ENCODE results near the gene SMYD3.

DNA sequence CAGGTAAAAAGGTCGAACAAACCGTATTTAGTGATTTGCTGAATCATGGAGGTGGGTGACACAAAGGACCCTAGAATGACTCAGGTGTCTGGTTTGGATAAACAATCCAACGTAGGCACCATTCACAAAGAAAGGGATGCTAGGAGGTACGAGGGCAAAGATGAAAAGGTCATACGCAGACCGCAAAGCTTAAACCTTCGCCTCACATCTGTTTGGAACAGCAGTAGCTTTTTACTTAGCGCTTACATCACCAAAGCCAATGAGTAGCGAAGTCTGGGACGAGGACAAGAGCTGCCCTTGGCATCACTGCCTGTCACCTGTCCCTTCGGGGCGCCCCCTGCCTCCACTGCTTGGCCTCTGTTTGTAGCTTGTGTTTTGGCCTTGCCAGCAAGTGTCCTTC lies 350.2 kb downstream of the SMYD3 start:
- TF ChIP-seq POLR2A (IDR thresholded peaks at IDR 0.05; ENCODE audit: low read length) (no peak), GATA1 (IDR thresholded peaks at IDR 0.05; ENCODE audit: low read depth, low read length) (no peak)
